ENCODE results near the gene NOL3. TPM values are rescaled to one million over a fixed set of nuclear protein-coding genes. Genes with fewer than 3 reads are reported as not detected.

Gene NOL3
- total and polyA plus RNA-seq, 2 of the 13 experiments (the other 11 are each of a cell fraction or from before 2014, with no cell fraction given) = 5.7 to 20.5 TPM

- FAIRE-seq = no peak
- POLR2A ChIA-PET = interaction anchor here (1.7 to 4.1 kb wide), 2 partner anchors 12 to 36 kb away, joined by 13 to 19 read pairs; partner anchors contain the start of genes FBXL8 and TRADD
- peaks cover 9% of the 10 kb centered on the region; the same call in 1 of the 2 replicates for H4K20me1 ChIP-seq (ENCODE audit: insufficient read depth, low read length)
- ATAC-seq = no peak
- H3K4me2 ChIP-seq (ENCODE audit: low read depth, low read length) = no peak overlapping the region
- H2AFZ ChIP-seq (ENCODE audit: low read length) = no peak overlapping the region
- TSS peak; percentile 54 for BruUV-seq (replicated peaks)
- TF ChIP-seq NFRKB (IDR thresholded peaks at IDR 0.05) = no peak
- TF ChIP-seq, protein P1, sequence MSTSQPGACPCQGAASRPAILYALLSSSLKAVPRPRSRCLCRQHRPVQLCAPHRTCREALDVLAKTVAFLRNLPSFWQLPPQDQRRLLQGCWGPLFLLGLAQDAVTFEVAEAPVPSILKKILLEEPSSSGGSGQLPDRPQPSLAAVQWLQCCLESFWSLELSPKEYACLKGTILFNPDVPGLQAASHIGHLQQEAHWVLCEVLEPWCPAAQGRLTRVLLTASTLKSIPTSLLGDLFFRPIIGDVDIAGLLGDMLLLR (CRISPR knock-in tag; IDR thresholded peaks at IDR 0.05) = no peak
- TF ChIP-seq DR1 (CRISPR knock-in tag; IDR thresholded peaks at IDR 0.05) = no peak
- no peak for TF ChIP-seq ZBTB21 (CRISPR knock-in tag; IDR thresholded peaks at IDR 0.05)
- TF ChIP-seq FOXK1 (CRISPR knock-in tag; IDR thresholded peaks at IDR 0.05; ENCODE audit: borderline replicate concordance, low read depth) = no peak
- TF ChIP-seq ZNF883 (CRISPR knock-in tag; IDR thresholded peaks at IDR 0.05; ENCODE audit: not compliant biosample characterization) = no peak
- no peak for TF ChIP-seq SCMH1 (CRISPR knock-in tag; IDR thresholded peaks at IDR 0.05; ENCODE audit: borderline replicate concordance)
- no peak for TF ChIP-seq TAF15 (IDR thresholded peaks at IDR 0.05; ENCODE audit: low read depth, low read length, poor library complexity, severe bottlenecking)
- TF ChIP-seq POLR2G (IDR thresholded peaks at IDR 0.05; ENCODE audit: low read depth, low read length) = no peak
- no peak for TF ChIP-seq ZNF24 (IDR thresholded peaks at IDR 0.05)
- TF ChIP-seq, protein P2, sequence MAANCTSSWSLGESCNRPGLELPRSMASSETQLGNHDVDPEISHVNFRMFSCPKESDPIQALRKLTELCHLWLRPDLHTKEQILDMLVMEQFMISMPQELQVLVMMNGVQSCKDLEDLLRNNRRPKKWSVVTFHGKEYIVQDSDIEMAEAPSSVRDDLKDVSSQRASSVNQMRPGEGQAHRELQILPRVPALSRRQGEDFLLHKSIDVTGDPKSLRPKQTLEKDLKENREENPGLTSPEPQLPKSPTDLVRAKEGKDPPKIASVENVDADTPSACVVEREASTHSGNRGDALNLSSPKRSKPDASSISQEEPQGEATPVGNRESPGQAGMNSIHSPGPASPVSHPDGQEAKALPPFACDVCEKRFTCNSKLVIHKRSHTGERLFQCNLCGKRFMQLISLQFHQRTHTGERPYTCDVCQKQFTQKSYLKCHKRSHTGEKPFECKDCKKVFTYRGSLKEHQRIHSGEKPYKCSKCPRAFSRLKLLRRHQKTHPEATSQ (CRISPR knock-in tag; IDR thresholded peaks at IDR 0.05; ENCODE audit: borderline replicate concordance) = no peak
- TF ChIP-seq KLF12 (CRISPR knock-in tag; IDR thresholded peaks at IDR 0.05; ENCODE audit: borderline replicate concordance) = no peak
- TF ChIP-seq, protein P3, sequence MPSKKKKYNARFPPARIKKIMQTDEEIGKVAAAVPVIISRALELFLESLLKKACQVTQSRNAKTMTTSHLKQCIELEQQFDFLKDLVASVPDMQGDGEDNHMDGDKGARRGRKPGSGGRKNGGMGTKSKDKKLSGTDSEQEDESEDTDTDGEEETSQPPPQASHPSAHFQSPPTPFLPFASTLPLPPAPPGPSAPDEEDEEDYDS (CRISPR knock-in tag; IDR thresholded peaks at IDR 0.05) = no peak
- TF ChIP-seq HHEX (CRISPR knock-in tag; IDR thresholded peaks at IDR 0.05) = no peak
- no peaks in the 10 kb centered on the region for H3K9me3 ChIP-seq (ENCODE audit: low read length)
- H3K27me3 ChIP-seq (ENCODE audit: control insufficient read depth in 1 of 2, insufficient read depth in 2 of 2, low read length in 2 of 2) = no peaks in the 10 kb centered on the region; a peak in 1 of 5 replicates
- H3K4me1 ChIP-seq (ENCODE audit: insufficient read depth, low read length) = peaks cover 18% of the 10 kb centered on the region
- no peak for DNase-seq (ENCODE audit: low spot score)
- in situ Hi-C loops (cut with HindIII; ENCODE audit: extremely low pct_ligation_motif_present, low pct_unique_long_range_greater_than_20kb) = no loop called here
- CTCF ChIA-PET (ENCODE audit: low intra/inter-chr PET ratio, low total read pairs) = no interaction called here
- H3K79me2 ChIP-seq (ENCODE audit: insufficient read depth, low read length) = no peaks in the 10 kb centered on the region
- H3K27ac ChIP-seq (ENCODE audit: extremely low read length, insufficient read depth, low read length) = no peak overlapping the region
- intact Hi-C loops (cut with micrococcal nuclease; ENCODE audit: unreplicated experiment) = no loop called here
- H3K4me3 ChIP-seq (replicated peaks in 1 of 3; ENCODE audit: insufficient read depth in 1 of 3, low read depth in 2 of 3, low read length in 3 of 3) = no peak overlapping the region
- 92% methylated on average over 2 of the region's 2 CpGs for WGBS (ENCODE audit: low lambda C conversion rate)
- no peak overlapping the region for H3K9ac ChIP-seq (ENCODE audit: insufficient read depth, low read depth, low read length)
- H3K36me3 ChIP-seq (replicated peaks in 1 of 2; ENCODE audit: control insufficient read depth in 1 of 2, insufficient read depth in 2 of 2, low read length in 2 of 2) = peaks cover 40 to 58% of the 10 kb centered on the region in 2 experiments
Measured at GRCh38 chr16:67148221-67148620, 22.1 kb upstream of the NOL3 start.
